T follicular helper cell (primary cell): ENCODE results near the gene SMKR1.
"Not testable (repeated sequence)": the region's sequence is repeated elsewhere in the genome, so short reads cannot be mapped to it uniquely, and the experiment has no call there.

ENCODE experiments used
- DNase-seq: peaks from one replicate; pipeline ENCODE4 v3.0.0-alpha.2; 2020; ENCODE audit warnings: low read depth
- total RNA-seq, 2 experiments: gene quantifications; one replicate each; lab custom pipeline; 2026; lab: John Stamatoyannopoulos, UW

SMKR1 gene
- total RNA-seq, result 2.3 to 4.8 reads per million in 2 experiments

GRCh38 chr7:129501760-129502707, at the start of gene SMKR1:
Gene SMKR1 (plus strand): TSS chr7:129502531. CDS start chr7:129502825, 294 bp downstream.
- DNase-seq, result peak; percentile 89

GRCh38 chr7:129452589-129453231, 49.6 kb upstream of the SMKR1 start:
- no peak for DNase-seq

- DNase-seq, result no peak
Measured at GRCh38 chr7:129453510-129454248, 48.7 kb upstream of the SMKR1 start.

GRCh38 chr7:129454249-129454551, 48.1 kb upstream of the SMKR1 start:
- no peak for DNase-seq

- DNase-seq, result no peak
Measured at GRCh38 chr7:129456421-129456820, 45.9 kb upstream of the SMKR1 start.

GRCh38 chr7:129457101-129457500, 45.2 kb upstream of the SMKR1 start:
- no peak for DNase-seq

GRCh38 chr7:129458171-129458570, 44.2 kb upstream of the SMKR1 start:
- DNase-seq, result no peak

- DNase-seq, result no peak
Measured at GRCh38 chr7:129461809-129462208, 40.5 kb upstream of the SMKR1 start.

- no peak for DNase-seq
Measured at GRCh38 chr7:129462420-129462819, 39.9 kb upstream of the SMKR1 start.

- no peak for DNase-seq
Measured at GRCh38 chr7:129464194-129464593, 38.1 kb upstream of the SMKR1 start.

GRCh38 chr7:129465080-129465479, 37.3 kb upstream of the SMKR1 start:
- no peak for DNase-seq

- no peak for DNase-seq
Measured at GRCh38 chr7:129466796-129467195, 35.5 kb upstream of the SMKR1 start.

GRCh38 chr7:129468087-129468486, 34.2 kb upstream of the SMKR1 start:
- DNase-seq, result no peak

- no peak for DNase-seq
Measured at GRCh38 chr7:129468547-129468946, 33.8 kb upstream of the SMKR1 start.

- no peak for DNase-seq
Measured at GRCh38 chr7:129469930-129470329, 32.4 kb upstream of the SMKR1 start.

- DNase-seq, result no peak
Measured at GRCh38 chr7:129470411-129470810, 31.9 kb upstream of the SMKR1 start.

- DNase-seq, result no peak
Measured at GRCh38 chr7:129471402-129471827, 30.9 kb upstream of the SMKR1 start.

- not testable (repeated sequence) for DNase-seq
Measured at GRCh38 chr7:129475931-129476330, 26.4 kb upstream of the SMKR1 start.

- not testable (repeated sequence) for DNase-seq
Measured at GRCh38 chr7:129476398-129476797, 25.9 kb upstream of the SMKR1 start.

- DNase-seq, result no peak
Measured at GRCh38 chr7:129479831-129480230, 22.5 kb upstream of the SMKR1 start.

GRCh38 chr7:129480674-129481363, 21.5 kb upstream of the SMKR1 start:
- no peak for DNase-seq

GRCh38 chr7:129481376-129481775, 21.0 kb upstream of the SMKR1 start:
- DNase-seq, result not testable (repeated sequence)
